Brain microvascular endothelial cell (primary cell): ENCODE data around the gene STK32C.

Experiments used
- DNase-seq: peaks from one replicate; pipeline ENCODE4 v3.0.0-alpha.2; 2020
- H3K27ac ChIP-seq: fragments of 250-450 bp; sonication (Bioruptor Pico); 2 replicates; pipeline ENCODE4 v1.5.1; 2020; ENCODE audit warnings: mild to moderate bottlenecking, moderate library complexity
- H3K27me3 ChIP-seq: fragments of 250-450 bp; sonication (Bioruptor Pico); replicated peaks from 2 replicates; pipeline ENCODE4 v1.5.1; 2020; ENCODE audit warnings: mild to moderate bottlenecking
- H3K36me3 ChIP-seq: fragments of 250-450 bp; sonication (Bioruptor Pico); replicated peaks from 2 replicates; pipeline ENCODE4 v1.5.1; 2020; ENCODE audit warnings: mild to moderate bottlenecking
- H3K4me3 ChIP-seq: 2 replicates; pipeline ENCODE4 v1.5.1; 2011; ENCODE audit warnings: low read depth, mild to moderate bottlenecking, control low read depth, low read length, moderate library complexity
- in situ Hi-C: cut with HindIII; loops from 2 replicates; pipeline ENCODE4 v1.10.0; 2017; ENCODE audit warnings: low sequenced_read_pairs, low pct_ligation_motif_present
- TF ChIP-seq, protein P1 (sequence below): IDR thresholded peaks from 2 replicates; pipeline ENCODE4 v1.5.1; 2011; ENCODE audit warnings: low read depth, mild to moderate bottlenecking, moderate library complexity, low read length, control low read depth, inconsistent platforms; ENCODE audit errors: missing control alignments

STK32C gene

DNA sequence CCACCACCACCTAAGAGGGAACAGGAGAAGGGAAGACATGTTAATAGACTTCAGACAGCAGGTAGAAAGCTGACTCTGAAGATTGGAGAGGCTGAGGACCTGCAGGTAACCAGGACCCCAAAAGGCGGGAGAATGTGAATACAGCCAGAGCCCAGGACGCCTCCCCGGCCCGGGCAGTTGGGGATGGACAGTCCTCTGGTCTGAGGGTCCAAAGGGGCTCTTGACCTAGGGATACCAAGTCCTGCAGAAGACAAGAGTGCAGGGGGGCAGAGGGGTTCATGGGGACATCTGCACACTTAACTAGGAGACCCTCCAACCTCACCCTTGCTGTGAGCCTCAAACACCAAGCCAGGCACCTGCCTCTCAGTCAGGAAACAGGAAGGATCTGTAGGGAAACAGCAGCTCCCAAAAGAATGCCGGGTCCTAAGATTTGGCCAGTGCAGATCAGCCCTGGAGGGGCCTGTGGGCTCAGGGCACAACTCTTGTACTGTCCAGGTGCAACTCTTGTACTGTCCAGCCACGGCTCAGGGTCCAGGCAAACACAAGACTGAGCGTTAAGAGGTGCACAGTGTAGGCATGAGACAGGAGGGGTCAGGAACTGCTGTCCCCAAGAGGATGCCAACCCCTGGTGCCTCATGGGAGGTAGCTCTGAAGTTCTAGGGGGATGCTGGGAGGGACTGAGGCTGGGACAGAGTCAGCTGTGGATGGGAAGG is 2.3 kb upstream of the STK32C start:
- Histone ChIP-seq H3K27ac (no peak overlapping the region), H3K36me3 (no peaks in the 10 kb centered on the region), H3K27me3 (no peaks in the 10 kb centered on the region), H3K4me3 (no peak overlapping the region)
- TF ChIP-seq, protein P1, sequence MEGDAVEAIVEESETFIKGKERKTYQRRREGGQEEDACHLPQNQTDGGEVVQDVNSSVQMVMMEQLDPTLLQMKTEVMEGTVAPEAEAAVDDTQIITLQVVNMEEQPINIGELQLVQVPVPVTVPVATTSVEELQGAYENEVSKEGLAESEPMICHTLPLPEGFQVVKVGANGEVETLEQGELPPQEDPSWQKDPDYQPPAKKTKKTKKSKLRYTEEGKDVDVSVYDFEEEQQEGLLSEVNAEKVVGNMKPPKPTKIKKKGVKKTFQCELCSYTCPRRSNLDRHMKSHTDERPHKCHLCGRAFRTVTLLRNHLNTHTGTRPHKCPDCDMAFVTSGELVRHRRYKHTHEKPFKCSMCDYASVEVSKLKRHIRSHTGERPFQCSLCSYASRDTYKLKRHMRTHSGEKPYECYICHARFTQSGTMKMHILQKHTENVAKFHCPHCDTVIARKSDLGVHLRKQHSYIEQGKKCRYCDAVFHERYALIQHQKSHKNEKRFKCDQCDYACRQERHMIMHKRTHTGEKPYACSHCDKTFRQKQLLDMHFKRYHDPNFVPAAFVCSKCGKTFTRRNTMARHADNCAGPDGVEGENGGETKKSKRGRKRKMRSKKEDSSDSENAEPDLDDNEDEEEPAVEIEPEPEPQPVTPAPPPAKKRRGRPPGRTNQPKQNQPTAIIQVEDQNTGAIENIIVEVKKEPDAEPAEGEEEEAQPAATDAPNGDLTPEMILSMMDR = no peak
- in situ Hi-C loops = no loop called here
- DNase-seq = no peak

DNA sequence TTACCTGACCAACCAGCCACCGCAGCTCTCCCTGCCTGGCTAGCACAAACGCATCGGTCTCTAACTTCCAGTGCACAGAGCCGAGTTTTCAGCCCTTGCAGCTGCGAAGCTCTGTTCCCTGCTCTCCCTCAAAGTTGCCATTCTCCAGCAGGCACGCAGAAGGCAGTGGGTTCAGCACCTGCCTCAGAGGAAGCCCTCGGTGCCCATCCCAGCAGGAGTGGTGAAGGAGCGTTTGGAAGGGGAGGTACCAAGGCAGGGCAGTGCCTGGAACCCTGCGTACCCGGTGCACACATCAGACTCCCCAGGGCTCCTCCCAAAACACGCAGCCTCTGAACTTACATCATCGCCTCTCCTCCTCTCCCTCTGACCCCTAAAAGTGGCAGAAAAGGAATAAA is 1.7 kb upstream of the STK32C start:
- TF ChIP-seq, protein P1 = no peak
- in situ Hi-C loops = no loop called here
- DNase-seq = no peak
- Histone ChIP-seq H3K36me3 (no peaks in the 10 kb centered on the region), H3K4me3 (no peak overlapping the region), H3K27ac (no peak overlapping the region), H3K27me3 (no peaks in the 10 kb centered on the region)

DNA sequence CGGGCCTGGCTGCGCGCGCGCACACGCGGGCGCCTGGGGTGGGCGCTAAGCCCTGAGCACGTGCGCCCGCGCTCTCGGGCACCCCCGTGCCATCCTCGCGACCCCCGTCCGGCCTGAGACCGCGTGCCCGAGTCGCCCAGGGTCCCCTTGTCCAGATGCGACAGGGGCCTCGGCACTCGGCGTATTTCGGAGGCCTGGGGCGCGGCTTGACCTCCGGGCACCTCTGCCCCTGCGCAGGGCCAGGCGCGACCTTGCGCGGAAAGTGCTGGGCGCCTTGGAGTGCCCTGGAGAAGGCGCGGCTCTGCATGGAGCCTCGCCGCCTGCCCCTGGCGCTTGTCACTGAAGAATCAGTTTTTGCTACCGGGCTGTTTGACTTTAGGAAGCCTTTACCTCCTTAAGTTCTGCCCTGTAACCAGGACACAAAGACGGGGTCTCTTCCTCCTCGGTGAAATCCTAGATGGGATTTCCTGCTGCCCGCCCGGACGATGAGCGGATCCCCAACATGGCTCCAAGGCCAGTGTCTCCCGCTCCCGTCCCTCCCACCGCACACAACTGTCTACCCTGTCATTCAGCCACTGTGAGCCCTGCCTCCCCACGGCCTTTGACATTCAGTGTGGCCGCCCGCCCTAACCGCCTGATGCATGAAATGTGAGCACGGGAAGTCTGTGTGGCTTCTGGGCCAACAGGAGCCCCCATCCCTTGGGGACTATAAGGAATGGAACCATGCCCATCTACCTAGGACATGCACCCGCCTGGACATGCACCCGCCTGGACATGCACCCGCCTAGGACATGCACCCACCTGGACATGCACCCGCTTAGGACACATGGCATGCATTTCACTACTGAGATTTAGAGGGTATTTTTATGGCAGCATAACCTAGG is 1.1 kb upstream of the STK32C start:
- peak overlapping the region; percentile 72 for H3K4me3 ChIP-seq
- in situ Hi-C loops = no loop called here
- H3K27me3 ChIP-seq = no peaks in the 10 kb centered on the region
- no peak for DNase-seq
- H3K27ac ChIP-seq = no peak overlapping the region
- TF ChIP-seq, protein P1 = no peak
- no peaks in the 10 kb centered on the region for H3K36me3 ChIP-seq

DNA sequence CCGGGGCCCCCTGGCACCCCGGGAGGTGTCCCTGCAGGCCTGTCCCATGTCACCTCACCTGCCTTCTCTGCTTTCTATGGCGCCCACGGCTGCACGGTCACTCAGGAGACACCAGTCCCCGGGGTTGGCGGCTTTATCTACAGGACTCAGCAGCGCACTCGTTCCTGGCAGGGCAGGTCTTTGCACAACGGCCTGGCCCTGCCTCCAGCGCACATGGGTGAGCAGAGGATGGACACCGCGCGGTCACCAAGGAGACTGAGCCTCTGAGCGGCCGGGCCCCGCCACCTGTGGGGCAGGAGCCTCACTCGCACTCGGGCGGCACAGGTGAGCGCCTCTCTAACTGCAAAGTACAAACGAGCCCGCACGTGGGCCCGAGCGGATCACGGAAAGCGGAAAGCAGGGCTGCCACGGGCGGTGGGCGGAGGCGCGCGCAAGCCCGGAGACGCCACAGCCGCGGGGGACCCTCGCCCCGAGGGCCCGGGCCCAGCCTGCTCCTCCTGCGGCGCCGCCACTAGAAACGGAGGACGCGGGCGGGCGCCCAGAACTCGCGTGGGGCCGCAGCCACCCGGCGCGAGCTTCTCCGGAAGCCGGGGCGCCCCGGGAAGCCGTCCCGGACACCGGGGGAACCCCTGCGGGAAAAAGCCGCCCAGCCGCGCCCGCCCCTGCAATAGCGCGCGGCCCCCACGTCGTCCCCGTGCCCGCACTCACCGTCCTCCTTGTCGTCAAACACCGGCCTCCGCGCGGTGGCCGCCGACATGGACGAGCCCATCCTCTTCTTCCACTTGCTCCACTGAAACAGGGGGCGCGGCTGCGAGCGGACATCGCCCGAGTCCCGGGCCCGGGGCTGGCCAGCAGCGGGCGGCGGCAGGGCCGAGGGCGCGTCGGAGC is 642 bp downstream of the STK32C start:
- no peak overlapping the region for H3K27ac ChIP-seq
- in situ Hi-C loops = no loop called here
- TF ChIP-seq, protein P1 = no peak
- no peaks in the 10 kb centered on the region for H3K36me3 ChIP-seq
- H3K27me3 ChIP-seq = no peaks in the 10 kb centered on the region
- peak overlapping the region; percentile 51 for H3K4me3 ChIP-seq
- no peak for DNase-seq

DNA sequence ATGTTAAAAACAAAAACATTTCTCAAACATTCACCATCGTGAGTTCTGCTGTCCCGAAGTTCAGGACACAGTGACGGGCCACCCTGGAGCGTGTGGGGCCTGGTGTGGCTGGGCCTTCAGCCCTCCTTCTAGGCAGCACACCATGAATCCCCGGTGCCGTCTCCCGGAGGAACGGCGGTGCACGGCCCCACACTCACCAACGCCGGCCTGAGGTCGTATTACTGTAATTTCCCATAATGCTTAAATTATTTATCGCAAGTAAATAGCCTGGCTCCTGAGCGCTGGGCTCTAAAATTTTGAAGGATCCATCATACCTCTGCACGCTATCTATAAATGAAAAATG is 1.4 kb downstream of the STK32C start:
- Histone ChIP-seq H3K27me3 (no peaks in the 10 kb centered on the region), H3K27ac (no peak overlapping the region), H3K36me3 (no peaks in the 10 kb centered on the region), H3K4me3 (no peak overlapping the region)
- TF ChIP-seq, protein P1 = no peak
- no peak for DNase-seq
- in situ Hi-C loops = no loop called here
